BJ (cell line): ENCODE measurements around the gene IYD. TPM values are rescaled to one million over a fixed set of nuclear protein-coding genes. Genes with fewer than 3 reads are reported as not detected.

Experiments
- CTCF ChIA-PET: fragments of 350-600 bp; formaldehyde crosslinking; extraction: SDS; loops from one replicate; lab custom pipeline; 2021; ENCODE audit warnings: antibody characterized with exemption, inconsistent platforms; lab: Yijun Ruan, JAX
- POLR2A ChIA-PET: fragments of 300-600 bp; sonication (Branson Sonifier 250); formaldehyde crosslinking; extraction: SDS; loops from one replicate; lab custom pipeline; 2021; ENCODE audit warnings: antibody characterized with exemption; lab: Charles Lee
- DNase-seq: peaks from one replicate; pipeline ENCODE4 v3.0.0-alpha.2; 2011; ENCODE audit warnings: low read depth
- H3K27me3 ChIP-seq: 2 replicates; pipeline ENCODE4 v1.6.0; 2011; ENCODE audit warnings: low read length; ENCODE audit not compliant: control insufficient read depth, insufficient read depth
- H3K36me3 ChIP-seq: 2 replicates; pipeline ENCODE4 v1.5.1; 2011; ENCODE audit warnings: low read length; ENCODE audit not compliant: control insufficient read depth, insufficient read depth
- H3K4me3 ChIP-seq: 2 replicates; pipeline ENCODE4 v1.5.1; 2011; ENCODE audit warnings: low read depth, mild to moderate bottlenecking, control low read depth, low read length
- CTCF ChIP-seq: IDR thresholded peaks from 2 replicates; pipeline ENCODE4 v1.5.1; 2011; ENCODE audit warnings: low read depth, mild to moderate bottlenecking, control low read depth, inconsistent platforms, low read length, moderate library complexity; ENCODE audit not compliant: insufficient read depth
- polyA plus RNA-seq: library from polyadenylated mRNA; depleted of rRNA; stranded (reverse); fragments of >200 nt; gene quantifications from 2 replicates; pipeline ENCODE4 v1.2.3, GENCODE V29; 2011

Gene IYD
- polyA plus RNA-seq, 1 experiment = not detected

DNA sequence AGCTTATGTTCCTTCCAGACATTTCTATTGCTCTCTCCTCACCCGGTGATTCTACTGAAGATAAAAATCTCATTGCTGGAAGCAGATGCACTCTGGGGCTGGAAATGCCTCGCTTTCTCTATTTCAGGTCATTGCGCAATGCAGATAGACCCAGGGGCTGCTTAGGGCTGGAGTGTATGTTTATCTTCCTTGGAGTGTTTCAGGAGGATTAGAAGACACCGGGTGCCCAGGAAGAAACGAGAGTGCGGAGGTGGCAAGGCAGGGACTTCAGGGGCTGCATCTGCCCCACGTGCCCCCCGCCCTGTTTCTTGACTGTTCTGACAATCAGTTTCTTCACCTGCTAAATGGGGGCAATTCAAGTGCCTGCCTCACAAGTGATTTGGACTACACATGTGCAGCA is 45.6 kb upstream of the IYD start:
- Histone ChIP-seq H3K27me3 (peaks cover 3% of the 10 kb centered on the region; the same call in 1 of the 2 replicates), H3K36me3 (no peaks in the 10 kb centered on the region), H3K4me3 (no peak overlapping the region)
- POLR2A ChIA-PET = no interaction called here
- no peak for DNase-seq
- TF ChIP-seq CTCF = no peak
- CTCF ChIA-PET = interaction anchor here (1.0 to 3.3 kb wide), 2 partner anchors 12 to 243 kb away, joined by 3 to 12 read pairs; no protein-coding TSS in a partner anchor

GRCh38 chr6:150324044-150324443 is 44.8 kb upstream of the IYD start:
- Histone ChIP-seq H3K36me3 (no peaks in the 10 kb centered on the region), H3K4me3 (no peak overlapping the region), H3K27me3 (peaks cover 3% of the 10 kb centered on the region; the same call in 1 of the 2 replicates)
- TF ChIP-seq CTCF = no peak
- CTCF ChIA-PET = interaction anchor here (1.0 to 1.4 kb wide), 3 partner anchors 11 to 253 kb away, joined by 3 to 4 read pairs (median 3); no protein-coding TSS in a partner anchor
- POLR2A ChIA-PET = no interaction called here
- DNase-seq = no peak

GRCh38 chr6:150325066-150325772 is 43.6 kb upstream of the IYD start:
- Histone ChIP-seq H3K4me3 (no peak overlapping the region), H3K36me3 (no peaks in the 10 kb centered on the region), H3K27me3 (0 out of 2 replicates have a peak, but pooled peaks cover 2% of the 10 kb centered on the region)
- TF ChIP-seq CTCF = no peak
- DNase-seq = no peak
- CTCF ChIA-PET = interaction anchor here (1.2 to 1.4 kb wide), 2 partner anchors 9 to 244 kb away, joined by 3 read pairs; no protein-coding TSS in a partner anchor
- POLR2A ChIA-PET = interaction anchor here (0.5 kb wide), 1 partner anchor 321 kb away, joined by 3 read pairs; no protein-coding TSS in a partner anchor

- POLR2A ChIA-PET = no interaction called here
- no peak for TF ChIP-seq CTCF
- CTCF ChIA-PET = interaction anchor here (0.7 to 1.1 kb wide), 3 partner anchors 8 to 246 kb away, joined by 3 read pairs; no protein-coding TSS in a partner anchor
- H3K4me3 ChIP-seq = no peak overlapping the region
- H3K36me3 ChIP-seq = no peaks in the 10 kb centered on the region
- H3K27me3 ChIP-seq = 0 out of 2 replicates have a peak, but pooled peaks cover 2% of the 10 kb centered on the region
- DNase-seq = no peak
Measured at GRCh38 chr6:150327117-150327774, 41.6 kb upstream of the IYD start.
